ENCODE measurements around the gene ABHD10. TPM values are rescaled to one million over a fixed set of nuclear protein-coding genes. Genes with fewer than 3 reads are reported as not detected.

Gene ABHD10
- total RNA-seq, 1 experiment from 2014 or later: 30.3 TPM

GRCh38 chr3:112018712-112019111 is 39.9 kb downstream of the ABHD10 start:
- Histone ChIP-seq H3K9me3 (ENCODE audit: control insufficient read depth, insufficient read depth, low read depth, low read length) (no peaks in the 10 kb centered on the region), H3K4me3 (ENCODE audit: low read depth in 2 of 2, low read length in 2 of 2) (no peak overlapping the region), H3K27me3 (ENCODE audit: control insufficient read depth, insufficient read depth, low read length) (no peaks in the 10 kb centered on the region; the same call in 1 of the 2 replicates), H3K36me3 (ENCODE audit: control insufficient read depth, insufficient read depth, low read length) (no peaks in the 10 kb centered on the region), H3K27ac (ENCODE audit: low read length) (no peak overlapping the region), H3K4me1 (ENCODE audit: control insufficient read depth, insufficient read depth, low read length) (no peaks in the 10 kb centered on the region)
- TF ChIP-seq TCF7L2 (IDR thresholded peaks at IDR 0.05; ENCODE audit: low read depth, low read length): no peak
- no peak for TF ChIP-seq REST (IDR thresholded peaks at IDR 0.05; ENCODE audit: insufficient read depth in 1 of 2, low read depth in 2 of 2, low read length in 1 of 2)
- no peak for TF ChIP-seq SIN3A (IDR thresholded peaks at IDR 0.05; ENCODE audit: borderline replicate concordance, insufficient read depth, low read depth, low read length)
- TF ChIP-seq POLR2AphosphoS5 (IDR thresholded peaks at IDR 0.05; ENCODE audit: low read depth, low read length): no peak
- DNase-seq (ENCODE audit: low read depth, low spot score) (no peak), ATAC-seq (no peak)
- ChIA-PET POLR2A (no interaction called here), CTCF (no interaction called here)
- intact Hi-C loops (cut with micrococcal nuclease; ENCODE audit: unreplicated experiment) (no loop called here), in situ Hi-C loops (cut with HindIII; ENCODE audit: low pct_unique_long_range_greater_than_20kb, low sequenced_read_pairs) (no loop called here)
- BruUV-seq (replicated peaks): no TSS peak

GRCh38 chr3:112019716-112020115 is 40.9 kb downstream of the ABHD10 start:
- intact Hi-C loops (cut with micrococcal nuclease; ENCODE audit: unreplicated experiment): no loop called here
- no peaks in the 10 kb centered on the region for H3K9me3 ChIP-seq (ENCODE audit: control insufficient read depth, insufficient read depth, low read depth, low read length)
- POLR2A ChIA-PET: no interaction called here
- CTCF ChIA-PET: no interaction called here
- H3K27ac ChIP-seq (ENCODE audit: low read length): no peak overlapping the region
- in situ Hi-C loops (cut with HindIII; ENCODE audit: low pct_unique_long_range_greater_than_20kb, low sequenced_read_pairs): no loop called here
- no peaks in the 10 kb centered on the region; the same call in 1 of the 2 replicates for H3K27me3 ChIP-seq (ENCODE audit: control insufficient read depth, insufficient read depth, low read length)
- TF ChIP-seq POLR2AphosphoS5 (IDR thresholded peaks at IDR 0.05; ENCODE audit: low read depth, low read length): no peak
- TF ChIP-seq REST (IDR thresholded peaks at IDR 0.05; ENCODE audit: insufficient read depth in 1 of 2, low read depth in 2 of 2, low read length in 1 of 2): no peak
- no peak for TF ChIP-seq TCF7L2 (IDR thresholded peaks at IDR 0.05; ENCODE audit: low read depth, low read length)
- TF ChIP-seq CTCF (IDR thresholded peaks at IDR 0.05): no peak
- no peak for TF ChIP-seq SIN3A (IDR thresholded peaks at IDR 0.05; ENCODE audit: borderline replicate concordance, insufficient read depth, low read depth, low read length)
- no peaks in the 10 kb centered on the region for H3K4me1 ChIP-seq (ENCODE audit: control insufficient read depth, insufficient read depth, low read length)
- BruUV-seq (replicated peaks): no TSS peak
- H3K4me3 ChIP-seq (ENCODE audit: low read depth in 2 of 2, low read length in 2 of 2): no peak overlapping the region
- DNase-seq (ENCODE audit: low read depth, low spot score) (no peak), ATAC-seq (no peak)
- H3K36me3 ChIP-seq (ENCODE audit: control insufficient read depth, insufficient read depth, low read length): no peaks in the 10 kb centered on the region
